Transverse colon (tissue), 4 donors: ENCODE data around the gene SRP9. TPM values are rescaled to one million over a fixed set of nuclear protein-coding genes. Genes with fewer than 3 reads are reported as not detected.
"Not testable (repeated sequence)": the region's sequence is repeated elsewhere in the genome, so short reads cannot be mapped to it uniquely, and the experiment has no call there.

Experiments used
- DNase-seq: peaks from one replicate; pipeline ENCODE4 v3.0.0-alpha.2; 2019
- H3K27ac ChIP-seq, 4 donors: fragments of 200-600 bp; sonication (generic); 2 replicates each; pipeline ENCODE4 v1.5.1; 2016 to 2018; ENCODE audit warnings: inconsistent platforms in 4 of 4
- H3K27me3 ChIP-seq: fragments of 200-600 bp; sonication (generic); 2 replicates; pipeline ENCODE4 v1.5.1; 2017; ENCODE audit warnings: inconsistent platforms
- H3K36me3 ChIP-seq, 4 donors: fragments of 200-600 bp; sonication (generic); 2 replicates each; pipeline ENCODE4 v1.5.1; 2017 to 2019; ENCODE audit warnings: inconsistent platforms in 4 of 4
- H3K4me1 ChIP-seq, 4 donors: fragments of 200-600 bp; sonication (generic); 2 replicates each; pipeline ENCODE4 v1.5.1; 2017 to 2020; ENCODE audit warnings: inconsistent platforms in 4 of 4
- H3K4me3 ChIP-seq, 4 donors: fragments of 200-600 bp; sonication (generic); 1 replicate in 1 of 4; 2 replicates in 3 of 4; pipeline versions ENCODE4 v1.5.1 to v1.6.1; 2017 to 2019; ENCODE audit warnings: inconsistent platforms in 4 of 4
- H3K9me3 ChIP-seq, 2 donors: fragments of 200-600 bp; sonication (generic); 2 replicates each; pipeline ENCODE4 v1.5.1; 2017 to 2019; ENCODE audit warnings: inconsistent platforms in 2 of 2
- CTCF ChIP-seq, 5 experiments: fragments of 200-600 bp in 3 of 5; fragments of 450-650 bp in 2 of 5; sonication (generic) in 3 of 5; IDR thresholded peaks; 1 replicate in 2 of 5; 2 replicates in 3 of 5; pipeline ENCODE4 v1.5.1; 2016 to 2017; ENCODE audit warnings: antibody characterized with exemption in 5 of 5, inconsistent platforms in 3 of 5, mild to moderate bottlenecking in 2 of 5, moderate library complexity in 1 of 5
- EP300 ChIP-seq: sonication (generic); formaldehyde crosslinking; IDR thresholded peaks from one replicate; pipeline ENCODE4 v1.6.1; 2017; ENCODE audit warnings: antibody characterized with exemption, low read depth
- POLR2A ChIP-seq: fragments of 450-650 bp; IDR thresholded peaks from one replicate; pipeline ENCODE4 v1.6.1; 2016; ENCODE audit warnings: antibody characterized with exemption, mild to moderate bottlenecking, moderate library complexity
- POLR2AphosphoS5 ChIP-seq, 3 donors: sonication (generic); formaldehyde crosslinking; IDR thresholded peaks; one replicate each; pipeline ENCODE4 v1.6.1; 2016; ENCODE audit warnings: antibody characterized with exemption in 3 of 3
- WGBS, 2 donors: methylation state at CpG; one replicate each; pipeline ENCODE4 v1.1.5; 2018; ENCODE audit warnings: low coverage in 1 of 2; 5-methylcytosine and 5-hydroxymethylcytosine counted together
- in situ Hi-C, 4 donors: fragments of 200-750 bp; cut with MboI; loops; one replicate each; pipeline versions ENCODE4 v1.15.0 to v1.15.1; 2017; ENCODE audit warnings: low sequenced_read_pairs in 3 of 4, low pct_ligation_motif_present in 1 of 4, low pct_unique_long_range_greater_than_20kb in 1 of 4
- intact Hi-C: fragments of 100-400 bp; cut with DNase I; formaldehyde crosslinking; loops from one replicate; pipeline ENCODE4 v1.15.1; 2023; ENCODE audit warnings: low total_unique reads
- total RNA-seq, 4 donors: library from RNA; depleted of rRNA; stranded (reverse); fragments of >200 nt; gene quantifications; one replicate each; pipeline ENCODE4 v1.1.0, GENCODE V29; 2016

The SRP9 gene
- total RNA-seq, 4 donors from 2014 or later = 42.3 to 208 (median 117) TPM

DNA sequence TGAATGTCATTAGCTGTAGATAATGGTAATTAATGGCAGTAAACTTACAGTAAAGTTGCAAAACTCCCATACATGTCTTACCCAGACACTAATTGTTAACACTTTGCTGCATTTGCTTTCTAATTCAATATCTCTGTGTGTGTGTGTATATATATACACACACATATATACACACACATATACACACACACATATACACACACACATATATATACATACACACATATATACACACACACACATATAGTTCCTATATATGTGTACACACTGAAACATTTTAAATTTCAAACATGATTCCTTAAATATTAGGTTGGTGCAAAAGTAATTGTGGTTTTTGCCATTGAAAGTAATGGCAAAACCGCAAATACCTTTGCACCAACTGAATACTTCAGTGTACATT lies 28.6 kb downstream of the SRP9 start:
- Histone ChIP-seq H3K36me3 (no peaks in the 10 kb centered on the region), H3K4me1 (peaks cover 0 to 17% (median 11%) of the 10 kb centered on the region in 4 donors), H3K27ac (no peak overlapping the region), H3K27me3 (no peaks in the 10 kb centered on the region), H3K9me3 (no peaks in the 10 kb centered on the region), H3K4me3 (no peak overlapping the region)
- 93 to 100% methylated on average over 1 of the region's 1 CpG for WGBS, 2 donors
- intact Hi-C loops = no loop called here
- no peak for DNase-seq
- TF ChIP-seq POLR2A = no peak
- no peak for TF ChIP-seq CTCF (IDR thresholded peaks at IDR 0.05)
- no peak for TF ChIP-seq POLR2AphosphoS5 (IDR thresholded peaks at IDR 0.05)
- TF ChIP-seq EP300 = no peak
- in situ Hi-C loops = no loop called here

GRCh38 chr1:225806736-225807135 lies 29.1 kb downstream of the SRP9 start:
- H3K36me3 ChIP-seq, H3K27me3 ChIP-seq, in situ Hi-C loops, H3K4me3 ChIP-seq, H3K9me3 ChIP-seq, DNase-seq, intact Hi-C loops, H3K27ac ChIP-seq: not testable (repeated sequence)
- 92 to 100% methylated on average over 3 of the region's 3 CpGs for WGBS, 2 donors
- peaks cover 0 to 22% (median 16%) of the 10 kb centered on the region in 4 donors for H3K4me1 ChIP-seq

GRCh38 chr1:225808136-225808535 lies 30.5 kb downstream of the SRP9 start:
- no peaks in the 10 kb centered on the region for H3K9me3 ChIP-seq
- in situ Hi-C loops = no loop called here
- no peak overlapping the region for H3K4me3 ChIP-seq
- TF ChIP-seq EP300 (no peak), CTCF (IDR thresholded peaks at IDR 0.05) (no peak), POLR2A (no peak), POLR2AphosphoS5 (IDR thresholded peaks at IDR 0.05) (no peak)
- WGBS, 2 donors = 72 to 100% methylated on average over 1 to 5 of the region's 5 CpGs
- no peaks in the 10 kb centered on the region for H3K27me3 ChIP-seq
- no peak overlapping the region for H3K27ac ChIP-seq
- DNase-seq = no peak
- H3K4me1 ChIP-seq = peaks cover 8 to 36% (median 25%) of the 10 kb centered on the region in 4 donors
- H3K36me3 ChIP-seq = no peaks in the 10 kb centered on the region
- intact Hi-C loops = no loop called here

DNA sequence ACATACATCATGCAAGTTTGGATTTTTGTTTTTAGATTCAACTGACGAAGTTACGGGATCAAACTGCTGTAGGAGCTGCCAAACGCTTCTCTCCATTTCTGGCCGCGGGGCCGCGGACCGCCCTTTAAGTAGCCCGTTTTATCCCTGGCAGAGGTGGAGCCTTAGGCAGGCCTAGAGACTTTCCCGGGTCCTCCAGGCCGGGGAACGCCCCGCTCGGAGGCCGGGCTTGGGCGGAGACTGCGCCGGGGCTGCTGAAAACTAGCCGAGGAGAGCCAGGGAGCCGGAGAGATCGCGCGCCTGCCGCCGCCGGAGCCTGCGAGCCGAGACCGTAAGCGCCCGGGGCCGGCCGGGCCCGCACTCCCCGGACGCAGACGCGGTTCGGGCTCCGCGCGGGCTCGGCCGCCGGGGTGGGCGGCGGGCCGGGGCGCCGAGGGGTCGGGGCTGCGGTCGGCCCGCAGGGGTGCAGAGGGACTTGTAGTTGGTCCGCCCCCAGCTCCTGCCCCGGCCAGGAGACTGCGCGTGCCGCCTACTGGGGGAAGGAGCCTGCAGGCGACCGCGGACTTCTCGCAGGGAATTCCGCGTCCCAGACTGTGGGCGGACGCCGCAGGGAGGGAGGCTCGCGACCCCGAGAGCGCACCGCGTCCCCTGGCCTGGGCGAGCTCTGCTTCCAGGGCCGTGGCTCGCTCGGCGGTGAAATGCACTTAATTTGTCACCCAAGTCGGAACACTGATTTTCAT lies 32.4 kb downstream of the SRP9 start, which contains the start of gene EPHX1:
Gene EPHX1 (plus strand): TSS at position 283 of the 737 bp plus-strand sequence. CDS start 18,606 bp downstream, outside the sequence.
- TF ChIP-seq CTCF (IDR thresholded peaks at IDR 0.05) (peak; percentile 26 to 37 (median 29)), POLR2A (peak; percentile 77), POLR2AphosphoS5 (IDR thresholded peaks at IDR 0.05) (peak; percentile 76 to 90 (median 81)), EP300 (no peak)
- in situ Hi-C loops (no loop called here), intact Hi-C loops (loop anchor here (5.0 kb wide), 1 partner anchor 33 kb away; the partner anchor contains the start of gene SRP9)
- WGBS, 2 donors = 0% methylated on average over 8 to 30 of the region's 80 CpGs
- H3K36me3 ChIP-seq = no peaks in the 10 kb centered on the region
- H3K4me3 ChIP-seq = peak within 1 kb of the TSS; percentile 41 to 89 (median 75)
- peak; percentile 94 for DNase-seq
- H3K9me3 ChIP-seq = no peaks in the 10 kb centered on the region
- peak within 1 kb of the TSS; percentile 87 to 95 (median 90) for H3K27ac ChIP-seq
- H3K4me1 ChIP-seq = peaks cover 19 to 55% (median 42%) of the 10 kb centered on the region in 4 donors
- no peaks in the 10 kb centered on the region for H3K27me3 ChIP-seq
